GM23248 (cell line): Measurements from ENCODE around the gene STK24. TPM values are rescaled to one million over a fixed set of nuclear protein-coding genes. Genes with fewer than 3 reads are reported as not detected.

ENCODE experiments used
- DNase-seq: peaks from one replicate; pipeline ENCODE4 v3.0.0-alpha.2; 2015
- H2AFZ ChIP-seq: fragments of 200-600 bp; sonication (generic); 2 replicates; pipeline ENCODE4 v1.6.1; 2016; ENCODE audit warnings: antibody characterized with exemption
- H3F3A ChIP-seq: fragments of 200-600 bp; sonication (generic); 2 replicates; pipeline ENCODE4 v1.6.1; 2016; ENCODE audit warnings: mild to moderate bottlenecking, antibody characterized with exemption, mixed run types; ENCODE audit not compliant: insufficient read depth
- H3K27ac ChIP-seq: fragments of 200-600 bp; sonication (generic); 2 replicates; pipeline ENCODE4 v1.5.1; 2016; ENCODE audit warnings: mild to moderate bottlenecking
- H3K27me3 ChIP-seq: fragments of 200-600 bp; sonication (generic); replicated peaks from 2 replicates; pipeline ENCODE4 v1.6.1; 2016; ENCODE audit warnings: mild to moderate bottlenecking; ENCODE audit not compliant: insufficient read depth
- H3K36me3 ChIP-seq: fragments of 200-600 bp; sonication (generic); 2 replicates; pipeline ENCODE4 v1.6.1; 2016; ENCODE audit warnings: low read depth, mild to moderate bottlenecking
- H3K4me1 ChIP-seq: fragments of 200-600 bp; sonication (generic); 2 replicates; pipeline ENCODE4 v1.6.1; 2016; ENCODE audit warnings: mild to moderate bottlenecking; ENCODE audit not compliant: insufficient read depth
- H3K4me2 ChIP-seq: fragments of 200-600 bp; sonication (generic); one replicate; pipeline ENCODE4 v1.6.1; 2016; ENCODE audit warnings: mild to moderate bottlenecking; ENCODE audit not compliant: unreplicated experiment
- H3K4me3 ChIP-seq: fragments of 200-600 bp; sonication (generic); 2 replicates; pipeline ENCODE4 v1.5.1; 2016; ENCODE audit warnings: mild to moderate bottlenecking
- H3K79me2 ChIP-seq: fragments of 200-600 bp; sonication (generic); 2 replicates; pipeline ENCODE4 v1.6.1; 2016; ENCODE audit warnings: mild to moderate bottlenecking; ENCODE audit not compliant: insufficient read depth
- H3K9ac ChIP-seq: fragments of 200-600 bp; sonication (generic); 2 replicates; pipeline ENCODE4 v1.6.1; 2016; ENCODE audit warnings: mild to moderate bottlenecking
- H3K9me2 ChIP-seq: fragments of 200-600 bp; sonication (generic); 2 replicates; pipeline ENCODE4 v1.6.1; 2016; ENCODE audit warnings: mixed run types, mild to moderate bottlenecking, moderate library complexity; ENCODE audit not compliant: insufficient read depth
- H3K9me3 ChIP-seq: fragments of 200-600 bp; sonication (generic); one replicate; pipeline ENCODE4 v1.6.1; 2017; ENCODE audit warnings: low read depth
- H4K20me1 ChIP-seq: fragments of 200-600 bp; sonication (generic); 2 replicates; pipeline ENCODE4 v1.6.0; 2016; ENCODE audit not compliant: insufficient read depth
- EZH2 ChIP-seq: fragments of 200-600 bp; sonication (generic); IDR thresholded peaks from 2 replicates; pipeline ENCODE4 v1.6.1; 2018; ENCODE audit warnings: antibody characterized with exemption, mild to moderate bottlenecking; ENCODE audit not compliant: insufficient read depth, poor library complexity, severe bottlenecking
- EZH2phosphoT487 ChIP-seq: fragments of 200-600 bp; sonication (generic); IDR thresholded peaks from 2 replicates; pipeline ENCODE4 v1.6.1; 2018; ENCODE audit warnings: antibody characterized with exemption, moderate library complexity, mild to moderate bottlenecking, low read depth; ENCODE audit not compliant: insufficient read depth
- WGBS, 2 experiments: methylation state at CpG; one replicate each; pipeline ENCODE4 v1.1.6; 2015 to 2017; ENCODE audit warnings: low lambda C conversion rate in 2 of 2, low coverage in 1 of 2; ENCODE audit errors: missing lambda C conversion rate in 2 of 2; 5-methylcytosine and 5-hydroxymethylcytosine counted together
- in situ Hi-C: fragments of 300-500 bp; cut with MboI; formaldehyde crosslinking; loops from 2 replicates; pipeline ENCODE4 v1.15.0; 2020
- polyA plus RNA-seq: library from polyadenylated mRNA; unstranded; fragments of >200 nt; fragmentation: Nextera tagmentation; extraction: Ambion mirVana; gene quantifications from 2 replicates; pipeline ENCODE4 v1.2.1, GENCODE V29; 2016
- total RNA-seq: library from RNA; depleted of rRNA; stranded (reverse); fragments of >200 nt; shearing (Covaris generic); gene quantifications from 2 replicates; pipeline ENCODE4 v1.2.3, GENCODE V29; 2014

The STK24 gene
- total and polyA plus RNA-seq, 2 experiments from 2014 or later: 11.1 to 72.4 TPM

GRCh38 chr13:98450539-98451111 lies 126.3 kb downstream of the STK24 start:
- no peaks in the 10 kb centered on the region for H3K9me3 ChIP-seq
- H3K4me3 ChIP-seq: no peak overlapping the region
- peaks cover 24% of the 10 kb centered on the region; the same call in 1 of the 2 replicates for H3K36me3 ChIP-seq
- H3K4me1 ChIP-seq: peaks cover 55% of the 10 kb centered on the region
- peak overlapping the region; percentile 89 for H3K27ac ChIP-seq
- H3K27me3 ChIP-seq: no peaks in the 10 kb centered on the region
- peak overlapping the region; percentile 28 for H3K4me2 ChIP-seq
- no peak overlapping the region for H2AFZ ChIP-seq
- peak overlapping the region; percentile 71 for H3K9ac ChIP-seq
- H3K9me2 ChIP-seq: no peaks in the 10 kb centered on the region
- 46 to 49% methylated on average over 14 of the region's 14 CpGs for WGBS, 2 experiments
- peaks cover 79% of the 10 kb centered on the region for H3F3A ChIP-seq
- in situ Hi-C loops: loop anchor here (25.0 kb wide), 1 partner anchor 387 kb away; no protein-coding TSS in a partner anchor
- peak; percentile 40 for DNase-seq
- peaks cover 21% of the 10 kb centered on the region for H3K79me2 ChIP-seq
- no peaks in the 10 kb centered on the region for H4K20me1 ChIP-seq
- no peak for TF ChIP-seq EZH2
- TF ChIP-seq EZH2phosphoT487: no peak

GRCh38 chr13:98450026-98450425 lies 126.9 kb downstream of the STK24 start:
- Histone ChIP-seq H4K20me1 (no peaks in the 10 kb centered on the region), H3K9me3 (no peaks in the 10 kb centered on the region), H3K4me2 (no peak overlapping the region), H3K4me1 (peaks cover 52% of the 10 kb centered on the region), H3F3A (peaks cover 73% of the 10 kb centered on the region), H3K79me2 (peaks cover 17% of the 10 kb centered on the region), H3K36me3 (peaks cover 22% of the 10 kb centered on the region; the same call in 1 of the 2 replicates), H3K27ac (peak overlapping the region; percentile 89), H3K9me2 (no peaks in the 10 kb centered on the region), H3K9ac (peak overlapping the region; percentile 71), H2AFZ (no peak overlapping the region), H3K4me3 (no peak overlapping the region), H3K27me3 (no peaks in the 10 kb centered on the region)
- DNase-seq: peak; percentile 48
- in situ Hi-C loops: loop anchor here (25.0 kb wide), 1 partner anchor 387 kb away; no protein-coding TSS in a partner anchor
- no peak for TF ChIP-seq EZH2
- TF ChIP-seq EZH2phosphoT487: no peak
- 25 to 38% methylated on average over 1 of the region's 1 CpG for WGBS, 2 experiments

- peaks cover 49% of the 10 kb centered on the region for H3K4me1 ChIP-seq
- H3K4me3 ChIP-seq: no peak overlapping the region
- H3K9me2 ChIP-seq: no peaks in the 10 kb centered on the region
- peaks cover 17% of the 10 kb centered on the region for H3K79me2 ChIP-seq
- in situ Hi-C loops: loop anchor here (5.0 kb wide), 1 partner anchor 218 kb away; no protein-coding TSS in a partner anchor
- H3K9me3 ChIP-seq: no peaks in the 10 kb centered on the region
- H3K36me3 ChIP-seq: peaks cover 22% of the 10 kb centered on the region; the same call in 1 of the 2 replicates
- no peak overlapping the region for H3K27ac ChIP-seq
- no peak for DNase-seq
- TF ChIP-seq EZH2phosphoT487: no peak
- no peak for TF ChIP-seq EZH2
- no peak overlapping the region for H3K4me2 ChIP-seq
- 84 to 85% methylated on average over 16 of the region's 16 CpGs for WGBS, 2 experiments
- peaks cover 65% of the 10 kb centered on the region for H3F3A ChIP-seq
- no peak overlapping the region for H2AFZ ChIP-seq
- H4K20me1 ChIP-seq: no peaks in the 10 kb centered on the region
- no peak overlapping the region for H3K9ac ChIP-seq
- no peaks in the 10 kb centered on the region for H3K27me3 ChIP-seq
Measured at GRCh38 chr13:98449273-98449672, 127.6 kb downstream of the STK24 start.

- no peaks in the 10 kb centered on the region for H4K20me1 ChIP-seq
Measured at GRCh38 chr13:98448642-98448928, 128.3 kb downstream of the STK24 start.

More at GRCh38 chr13:98448642-98448928, 128.3 kb downstream of the STK24 start:
- DNase-seq: no peak
- TF ChIP-seq EZH2: no peak
- TF ChIP-seq EZH2phosphoT487: no peak
- Histone ChIP-seq H3K36me3 (peaks cover 22% of the 10 kb centered on the region; the same call in 1 of the 2 replicates), H3K4me1 (peaks cover 48% of the 10 kb centered on the region), H2AFZ (no peak overlapping the region), H3K9me2 (no peaks in the 10 kb centered on the region), H3F3A (peaks cover 58% of the 10 kb centered on the region), H3K79me2 (peaks cover 17% of the 10 kb centered on the region), H3K4me2 (no peak overlapping the region), H3K27ac (no peak overlapping the region), H3K27me3 (no peaks in the 10 kb centered on the region), H3K9me3 (no peaks in the 10 kb centered on the region), H3K9ac (no peak overlapping the region), H3K4me3 (no peak overlapping the region)
- WGBS, 2 experiments: 64 to 66% methylated on average over 5 of the region's 5 CpGs
- in situ Hi-C loops: loop anchor here (5.0 kb wide), 1 partner anchor 219 kb away; no protein-coding TSS in a partner anchor
